Measurements from ENCODE around the gene BRD3OS.

The BRD3OS gene

GRCh38 chr9:133996531-133997520 is 28.5 kb upstream of the BRD3OS start:
- Histone ChIP-seq H3K9ac (ENCODE audit: low read length in 2 of 2) (no peak overlapping the region), H3K9me3 (ENCODE audit: control insufficient read depth in 2 of 2, low read length in 2 of 2) (no peaks in the 10 kb centered on the region), H3K27ac (ENCODE audit: low read length) (no peak overlapping the region), H3K4me3 (ENCODE audit: low read length in 2 of 2) (no peak overlapping the region), H3K36me3 (ENCODE audit: control insufficient read depth in 2 of 2, insufficient read depth in 2 of 2, low read length in 2 of 2) (no peaks in the 10 kb centered on the region), H3K27me3 (ENCODE audit: control insufficient read depth in 1 of 2, insufficient read depth in 2 of 2, low read length in 2 of 2) (peaks cover 2 to 3% of the 10 kb centered on the region in 2 donors), H3K4me1 (ENCODE audit: control insufficient read depth, insufficient read depth, low read length) (peaks cover 14% of the 10 kb centered on the region)

DNA sequence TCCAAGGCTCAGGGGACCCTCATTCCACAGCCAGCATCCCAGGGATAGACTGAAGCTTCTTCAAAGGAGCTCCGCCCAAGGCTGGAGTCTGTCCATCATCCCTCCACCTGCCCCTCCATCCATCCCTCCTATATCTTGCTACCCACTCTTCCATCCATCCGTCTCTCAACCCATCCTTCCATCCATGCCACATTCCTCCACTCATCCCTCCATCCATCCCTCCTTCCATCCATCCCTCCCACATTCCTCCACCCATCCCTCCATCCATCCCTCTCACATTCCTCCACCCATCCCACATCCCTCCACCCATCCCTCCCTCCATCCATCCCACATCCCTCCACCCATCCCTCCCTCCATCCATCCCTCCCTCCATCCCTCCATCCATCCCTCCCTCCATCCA is 27.7 kb upstream of the BRD3OS start:
- Histone ChIP-seq H3K36me3 (ENCODE audit: control insufficient read depth in 2 of 2, insufficient read depth in 2 of 2, low read length in 2 of 2) (no peaks in the 10 kb centered on the region), H3K4me1 (ENCODE audit: control insufficient read depth, insufficient read depth, low read length) (peaks cover 14% of the 10 kb centered on the region), H3K9ac (ENCODE audit: low read length in 2 of 2) (no peak overlapping the region), H3K4me3 (ENCODE audit: low read length in 2 of 2) (no peak overlapping the region), H3K27me3 (ENCODE audit: control insufficient read depth in 1 of 2, insufficient read depth in 2 of 2, low read length in 2 of 2) (peaks cover 2 to 3% of the 10 kb centered on the region in 2 donors), H3K9me3 (ENCODE audit: control insufficient read depth in 2 of 2, low read length in 2 of 2) (no peaks in the 10 kb centered on the region), H3K27ac (ENCODE audit: low read length) (no peak overlapping the region)

DNA sequence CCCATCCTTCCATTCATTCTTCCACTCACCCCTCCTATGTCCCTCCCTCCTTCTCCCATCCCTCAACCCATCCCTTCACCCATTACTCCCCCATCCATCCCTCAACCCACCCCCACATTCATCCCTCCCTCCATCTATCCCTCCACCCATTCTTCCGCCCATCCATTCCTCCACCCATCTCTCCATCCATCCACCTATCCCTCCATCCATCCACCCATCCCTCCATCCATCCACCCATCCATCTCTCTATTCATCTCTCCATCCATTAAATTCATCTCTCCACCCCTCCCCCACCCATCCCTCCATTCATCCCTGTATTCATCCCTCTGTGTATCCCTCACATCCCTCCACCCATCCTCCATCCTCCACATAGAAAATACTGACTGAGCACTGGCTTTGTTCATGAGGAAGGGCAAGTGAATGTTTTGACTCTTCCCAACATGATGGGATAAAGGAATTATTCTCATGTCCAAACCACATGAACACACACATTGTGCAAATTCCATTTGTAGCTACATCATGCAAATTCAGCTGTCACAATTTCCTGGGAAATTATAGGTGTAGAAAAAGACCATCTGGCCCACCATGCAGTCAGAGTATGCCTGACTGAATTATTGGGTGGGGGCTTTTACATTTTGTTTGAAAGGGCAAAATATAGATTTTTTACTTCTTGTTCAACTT is 26.2 kb upstream of the BRD3OS start:
- Histone ChIP-seq H3K9ac (ENCODE audit: low read length in 2 of 2) (no peak overlapping the region), H3K36me3 (ENCODE audit: control insufficient read depth in 2 of 2, insufficient read depth in 2 of 2, low read length in 2 of 2) (no peaks in the 10 kb centered on the region), H3K27ac (ENCODE audit: low read length) (no peak overlapping the region)

DNA sequence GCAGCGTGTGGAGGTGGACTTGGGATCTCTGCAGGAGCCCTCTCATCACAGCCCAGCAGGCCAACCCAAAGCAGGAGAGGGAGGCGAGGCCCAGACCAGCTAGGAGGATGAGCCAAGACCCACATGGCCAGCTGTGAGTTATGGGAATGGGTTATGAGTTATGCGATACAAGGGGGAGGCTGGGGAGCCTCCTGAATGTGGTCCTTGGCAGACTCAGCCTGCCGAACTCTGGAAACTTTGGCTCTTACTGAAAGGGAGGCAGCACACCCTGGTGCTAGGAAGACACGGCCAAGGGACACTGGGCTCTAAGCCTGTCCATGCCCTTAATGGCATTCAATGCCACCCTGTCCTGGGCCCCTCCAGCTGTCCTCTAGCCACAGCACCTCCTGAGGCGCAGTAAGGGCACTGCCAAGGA is 25.4 kb upstream of the BRD3OS start:
- H3K4me1 ChIP-seq (ENCODE audit: control insufficient read depth, insufficient read depth, low read length) = no peaks in the 10 kb centered on the region
- H3K4me3 ChIP-seq (ENCODE audit: low read length in 2 of 2) = no peak overlapping the region
- H3K9me3 ChIP-seq (ENCODE audit: control insufficient read depth in 2 of 2, low read length in 2 of 2) = no peaks in the 10 kb centered on the region
- H3K36me3 ChIP-seq (ENCODE audit: control insufficient read depth in 2 of 2, insufficient read depth in 2 of 2, low read length in 2 of 2) = no peaks in the 10 kb centered on the region
- peaks cover 2 to 3% of the 10 kb centered on the region in 2 donors for H3K27me3 ChIP-seq (ENCODE audit: control insufficient read depth in 1 of 2, insufficient read depth in 2 of 2, low read length in 2 of 2)
- H3K9ac ChIP-seq (ENCODE audit: low read length in 2 of 2) = no peak overlapping the region
- no peak overlapping the region for H3K27ac ChIP-seq (ENCODE audit: low read length)

More for the DNA sequence above, 26.2 kb upstream of the BRD3OS start:
- H3K9me3 ChIP-seq (ENCODE audit: control insufficient read depth in 2 of 2, low read length in 2 of 2) = no peaks in the 10 kb centered on the region
- H3K4me3 ChIP-seq (ENCODE audit: low read length in 2 of 2) = no peak overlapping the region
- peaks cover 3% of the 10 kb centered on the region for H3K4me1 ChIP-seq (ENCODE audit: control insufficient read depth, insufficient read depth, low read length)
- peaks cover 2 to 3% of the 10 kb centered on the region in 2 donors for H3K27me3 ChIP-seq (ENCODE audit: control insufficient read depth in 1 of 2, insufficient read depth in 2 of 2, low read length in 2 of 2)

- Histone ChIP-seq H3K9me3 (ENCODE audit: control insufficient read depth in 2 of 2, low read length in 2 of 2) (no peaks in the 10 kb centered on the region), H3K4me3 (ENCODE audit: low read length in 2 of 2) (no peak overlapping the region), H3K36me3 (ENCODE audit: control insufficient read depth in 2 of 2, insufficient read depth in 2 of 2, low read length in 2 of 2) (no peaks in the 10 kb centered on the region), H3K27ac (ENCODE audit: low read length) (no peak overlapping the region), H3K4me1 (ENCODE audit: control insufficient read depth, insufficient read depth, low read length) (peaks cover 3% of the 10 kb centered on the region), H3K9ac (ENCODE audit: low read length in 2 of 2) (no peak overlapping the region), H3K27me3 (ENCODE audit: control insufficient read depth in 1 of 2, insufficient read depth in 2 of 2, low read length in 2 of 2) (peaks cover 0 to 5% of the 10 kb centered on the region in 2 donors)
Measured at GRCh38 chr9:134002796-134003195, 22.5 kb upstream of the BRD3OS start.

DNA sequence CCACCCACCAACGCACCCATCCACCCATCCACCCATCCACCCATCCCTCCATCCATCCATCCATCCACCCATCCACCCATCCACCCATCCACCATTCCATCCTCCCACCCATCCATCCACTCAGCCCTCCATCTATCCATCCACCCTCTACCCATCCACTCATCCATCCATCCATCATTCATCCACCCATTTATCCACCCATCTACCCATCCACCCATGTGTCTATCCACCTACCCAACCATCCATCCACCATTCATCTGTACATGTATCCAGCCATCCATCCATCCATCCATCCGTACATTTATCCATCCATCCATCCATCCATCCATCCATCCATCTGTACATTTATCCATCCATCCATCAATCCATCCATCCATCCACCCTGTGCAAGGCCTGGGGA is 22.0 kb upstream of the BRD3OS start:
- Histone ChIP-seq H3K4me1 (ENCODE audit: control insufficient read depth, insufficient read depth, low read length) (peaks cover 3% of the 10 kb centered on the region), H3K4me3 (ENCODE audit: low read length in 2 of 2) (no peak overlapping the region), H3K27ac (ENCODE audit: low read length) (no peak overlapping the region), H3K36me3 (ENCODE audit: control insufficient read depth in 2 of 2, insufficient read depth in 2 of 2, low read length in 2 of 2) (no peaks in the 10 kb centered on the region), H3K27me3 (ENCODE audit: control insufficient read depth in 1 of 2, insufficient read depth in 2 of 2, low read length in 2 of 2) (peaks cover 0 to 5% of the 10 kb centered on the region in 2 donors), H3K9me3 (ENCODE audit: control insufficient read depth in 2 of 2, low read length in 2 of 2) (no peaks in the 10 kb centered on the region), H3K9ac (ENCODE audit: low read length in 2 of 2) (no peak overlapping the region)

DNA sequence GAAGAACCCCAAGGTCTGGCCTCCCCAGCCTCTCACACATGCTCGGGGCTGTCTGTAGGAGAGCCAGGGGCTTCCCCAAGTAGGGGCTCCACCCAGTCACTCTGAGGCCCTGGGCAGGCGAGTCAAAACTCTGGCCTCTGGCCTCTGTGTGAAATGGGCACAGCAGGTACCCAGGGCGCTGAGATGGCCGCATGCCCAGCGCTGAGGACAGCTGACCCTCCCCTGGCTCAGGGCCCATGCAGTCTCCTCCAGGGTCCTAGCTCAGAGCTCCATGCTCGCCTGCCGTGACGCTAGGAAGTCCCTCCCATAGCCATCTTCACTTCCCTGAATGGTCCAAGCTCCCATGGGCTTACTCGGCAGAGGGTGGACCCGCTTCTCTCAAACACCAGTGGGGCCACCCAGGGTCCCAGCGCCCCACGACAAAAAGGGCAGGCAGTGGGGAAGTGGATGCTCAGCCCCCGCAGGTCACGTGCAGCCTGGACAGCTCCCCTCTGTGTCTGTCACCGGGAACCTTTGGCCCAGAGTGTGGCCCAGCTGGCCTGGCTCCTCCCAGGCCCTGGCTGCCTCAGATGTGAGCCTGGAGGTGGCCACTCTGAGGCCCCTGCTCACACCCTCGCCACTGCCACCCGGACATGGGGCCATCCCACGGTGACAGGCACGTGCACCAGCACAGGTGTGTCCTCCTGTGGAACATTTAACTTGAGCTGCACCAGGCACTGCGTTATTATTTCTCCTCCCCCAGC is 21.0 kb upstream of the BRD3OS start:
- H3K4me3 ChIP-seq (ENCODE audit: low read length in 2 of 2) = no peak overlapping the region
- peaks cover 0 to 5% of the 10 kb centered on the region in 2 donors for H3K27me3 ChIP-seq (ENCODE audit: control insufficient read depth in 1 of 2, insufficient read depth in 2 of 2, low read length in 2 of 2)
- peaks cover 3% of the 10 kb centered on the region for H3K4me1 ChIP-seq (ENCODE audit: control insufficient read depth, insufficient read depth, low read length)
- no peaks in the 10 kb centered on the region for H3K36me3 ChIP-seq (ENCODE audit: control insufficient read depth in 2 of 2, insufficient read depth in 2 of 2, low read length in 2 of 2)
- no peaks in the 10 kb centered on the region for H3K9me3 ChIP-seq (ENCODE audit: control insufficient read depth in 2 of 2, low read length in 2 of 2)
- H3K27ac ChIP-seq (ENCODE audit: low read length) = no peak overlapping the region
- no peak overlapping the region for H3K9ac ChIP-seq (ENCODE audit: low read length in 2 of 2)

- H3K27me3 ChIP-seq (ENCODE audit: control insufficient read depth in 1 of 2, insufficient read depth in 2 of 2, low read length in 2 of 2) = peaks cover 0 to 5% of the 10 kb centered on the region in 2 donors
- no peak overlapping the region for H3K4me3 ChIP-seq (ENCODE audit: low read length in 2 of 2)
- H3K4me1 ChIP-seq (ENCODE audit: control insufficient read depth, insufficient read depth, low read length) = peaks cover 3% of the 10 kb centered on the region
- H3K27ac ChIP-seq (ENCODE audit: low read length) = no peak overlapping the region
- no peak overlapping the region for H3K9ac ChIP-seq (ENCODE audit: low read length in 2 of 2)
- H3K36me3 ChIP-seq (ENCODE audit: control insufficient read depth in 2 of 2, insufficient read depth in 2 of 2, low read length in 2 of 2) = no peaks in the 10 kb centered on the region
- H3K9me3 ChIP-seq (ENCODE audit: control insufficient read depth in 2 of 2, low read length in 2 of 2) = no peaks in the 10 kb centered on the region
Measured at GRCh38 chr9:134004881-134005280, 20.4 kb upstream of the BRD3OS start.

GRCh38 chr9:134005381-134005780 is 19.9 kb upstream of the BRD3OS start:
- peaks cover 3% of the 10 kb centered on the region for H3K4me1 ChIP-seq (ENCODE audit: control insufficient read depth, insufficient read depth, low read length)
- H3K4me3 ChIP-seq (ENCODE audit: low read length in 2 of 2) = no peak overlapping the region
- H3K27me3 ChIP-seq (ENCODE audit: control insufficient read depth in 1 of 2, insufficient read depth in 2 of 2, low read length in 2 of 2) = peaks cover 0 to 5% of the 10 kb centered on the region in 2 donors
- H3K9me3 ChIP-seq (ENCODE audit: control insufficient read depth in 2 of 2, low read length in 2 of 2) = no peaks in the 10 kb centered on the region
- no peaks in the 10 kb centered on the region for H3K36me3 ChIP-seq (ENCODE audit: control insufficient read depth in 2 of 2, insufficient read depth in 2 of 2, low read length in 2 of 2)
- no peak overlapping the region for H3K9ac ChIP-seq (ENCODE audit: low read length in 2 of 2)
- no peak overlapping the region for H3K27ac ChIP-seq (ENCODE audit: low read length)

DNA sequence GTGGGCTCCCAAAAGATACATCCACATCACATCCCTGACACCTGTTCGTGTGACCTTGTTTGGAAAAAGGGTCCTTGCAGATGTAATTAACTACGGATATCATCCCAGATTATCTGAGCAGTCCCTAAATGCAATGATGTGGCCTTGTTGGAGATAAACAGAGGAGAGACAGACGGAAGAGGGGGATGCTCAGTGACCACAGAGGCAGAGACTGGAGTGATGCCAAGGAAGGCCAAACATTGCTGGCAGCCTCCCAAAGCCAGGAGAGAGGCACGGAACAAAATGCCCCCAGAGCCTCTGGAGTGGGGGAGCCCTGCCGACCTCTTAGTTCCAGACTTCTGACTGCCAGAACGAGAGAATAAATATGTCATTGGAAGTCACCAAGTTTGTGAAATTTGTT is 18.1 kb upstream of the BRD3OS start:
- Histone ChIP-seq H3K4me3 (ENCODE audit: low read length in 2 of 2) (no peak overlapping the region), H3K9ac (ENCODE audit: low read length in 2 of 2) (no peak overlapping the region), H3K27me3 (ENCODE audit: control insufficient read depth in 1 of 2, insufficient read depth in 2 of 2, low read length in 2 of 2) (peaks cover 0 to 3% of the 10 kb centered on the region in 2 donors), H3K27ac (ENCODE audit: low read length) (no peak overlapping the region), H3K9me3 (ENCODE audit: control insufficient read depth in 2 of 2, low read length in 2 of 2) (no peaks in the 10 kb centered on the region), H3K4me1 (ENCODE audit: control insufficient read depth, insufficient read depth, low read length) (peaks cover 3% of the 10 kb centered on the region), H3K36me3 (ENCODE audit: control insufficient read depth in 2 of 2, insufficient read depth in 2 of 2, low read length in 2 of 2) (no peaks in the 10 kb centered on the region)
